IMR-90 (cell line): Measurements from ENCODE around the gene PTPRS. TPM values are rescaled to one million over a fixed set of nuclear protein-coding genes. Genes with fewer than 3 reads are reported as not detected.
A peak's percentile ranks its signal among the peaks of the same experiment; 100 is the strongest.

Experiments used
- ATAC-seq: fragments of 200-7000 bp; cut with Tn5 transposase; 2 replicates; pipeline ENCODE4 v1.9.1; 2020; ENCODE audit warnings: low read depth, mild to moderate bottlenecking, moderate library complexity
- BruUV-seq: library from RNA; stranded (reverse); fragments of 400-500 nt; replicated peaks from 2 replicates; lab custom pipeline; 2021; lab: Mats Ljungman, UMichigan
- CTCF ChIA-PET: fragments of 300-600 bp; formaldehyde crosslinking; extraction: SDS; loops from one replicate; lab custom pipeline; 2021; ENCODE audit warnings: antibody characterized with exemption; lab: Yijun Ruan, JAX
- POLR2A ChIA-PET: fragments of 300-600 bp; sonication (Branson Sonifier 250); formaldehyde crosslinking; loops from one replicate; lab custom pipeline; 2022; ENCODE audit warnings: antibody characterized with exemption; ENCODE audit not compliant: unreplicated experiment; lab: Charles Lee
- DNase-seq: peaks from one replicate; pipeline ENCODE4 v3.0.0; 2013
- H2AFZ ChIP-seq: replicated peaks from 2 replicates; pipeline ENCODE3; 2013; ENCODE audit warnings: low read length, mild to moderate bottlenecking; ENCODE audit not compliant: poor library complexity
- H2AK5ac ChIP-seq: 2 replicates; pipeline ENCODE4 v1.6.1; 2013; ENCODE audit warnings: low read depth, low read length, inconsistent platforms
- H2AK9ac ChIP-seq: replicated peaks from 2 replicates; pipeline ENCODE3; 2013; ENCODE audit warnings: mild to moderate bottlenecking, low read depth, low read length, moderate library complexity; ENCODE audit not compliant: poor library complexity
- H2BK120ac ChIP-seq: 2 replicates; pipeline ENCODE4 v1.6.1; 2013; ENCODE audit warnings: low read depth, low read length, inconsistent platforms
- H2BK15ac ChIP-seq: 3 replicates; pipeline ENCODE4 v1.6.1; 2013; ENCODE audit warnings: low read depth, low read length, inconsistent platforms
- H2BK20ac ChIP-seq: 2 replicates; pipeline ENCODE4 v1.6.1; 2013; ENCODE audit warnings: low read depth, mild to moderate bottlenecking, inconsistent platforms, low read length, moderate library complexity
- H2BK5ac ChIP-seq: 2 replicates; pipeline ENCODE4 v1.6.1; 2013; ENCODE audit warnings: mild to moderate bottlenecking, low read depth, low read length, inconsistent platforms; ENCODE audit not compliant: poor library complexity, severe bottlenecking
- H3K14ac ChIP-seq: replicated peaks from 2 replicates; pipeline ENCODE4 v1.6.1; 2013; ENCODE audit warnings: low read depth, low read length, inconsistent platforms
- H3K18ac ChIP-seq: 2 replicates; pipeline ENCODE4 v1.6.1; 2013; ENCODE audit warnings: low read depth, low read length, control low read depth
- H3K23ac ChIP-seq: 2 replicates; pipeline ENCODE4 v1.6.1; 2013; ENCODE audit warnings: low read depth, low read length, inconsistent platforms
- H3K27ac ChIP-seq: 2 replicates; pipeline ENCODE4 v1.5.1; 2013; ENCODE audit warnings: mild to moderate bottlenecking, control low read depth, low read length; ENCODE audit not compliant: insufficient read depth
- H3K27me3 ChIP-seq: 2 replicates; pipeline ENCODE4 v1.6.1; 2013; ENCODE audit warnings: low read length; ENCODE audit not compliant: control insufficient read depth, insufficient read depth
- H3K36me3 ChIP-seq: 2 replicates; pipeline ENCODE4 v1.6.1; 2013; ENCODE audit warnings: low read length, mixed read lengths; ENCODE audit not compliant: control insufficient read depth, insufficient read depth
- H3K4ac ChIP-seq: 2 replicates; pipeline ENCODE4 v1.6.1; 2013; ENCODE audit warnings: low read depth, low read length, inconsistent platforms
- H3K4me1 ChIP-seq: 2 replicates; pipeline ENCODE4 v1.6.1; 2013; ENCODE audit warnings: low read length, mixed read lengths; ENCODE audit not compliant: control insufficient read depth, insufficient read depth
- H3K4me2 ChIP-seq: 2 replicates; pipeline ENCODE4 v1.6.1; 2013; ENCODE audit warnings: low read depth, mild to moderate bottlenecking, control low read depth, low read length, moderate library complexity
- H3K4me3 ChIP-seq: 2 replicates; pipeline ENCODE4 v1.5.1; 2013; ENCODE audit warnings: low read depth, mild to moderate bottlenecking, control low read depth, low read length, moderate library complexity; ENCODE audit not compliant: insufficient read depth
- H3K56ac ChIP-seq: 2 replicates; pipeline ENCODE4 v1.6.1; 2013; ENCODE audit warnings: low read length, inconsistent platforms; ENCODE audit not compliant: insufficient read depth; ENCODE audit errors: extremely low read depth
- H3K79me1 ChIP-seq, 2 experiments: 2 replicates each; pipeline ENCODE4 v1.6.1; 2013; ENCODE audit warnings: low read length in 2 of 2, inconsistent platforms in 1 of 2, low read depth in 1 of 2
- H3K9ac ChIP-seq: 2 replicates; pipeline ENCODE4 v1.6.1; 2013; ENCODE audit warnings: low read depth, low read length, control low read depth
- H3K9me1 ChIP-seq: 2 replicates; pipeline ENCODE4 v1.6.1; 2013; ENCODE audit warnings: low read length, inconsistent platforms; ENCODE audit not compliant: insufficient read depth
- H3K9me3 ChIP-seq: 2 replicates; pipeline ENCODE4 v1.6.1; 2013; ENCODE audit warnings: low read length; ENCODE audit not compliant: control insufficient read depth, insufficient read depth
- H4K20me1 ChIP-seq: 2 replicates; pipeline ENCODE4 v1.6.1; 2013; ENCODE audit warnings: low read length, inconsistent platforms; ENCODE audit not compliant: insufficient read depth
- H4K5ac ChIP-seq: 2 replicates; pipeline ENCODE4 v1.6.1; 2013; ENCODE audit warnings: mild to moderate bottlenecking, low read depth, low read length, control low read depth
- H4K8ac ChIP-seq, 2 experiments: 2 replicates each; pipeline ENCODE4 v1.6.1; 2013; ENCODE audit warnings: low read depth in 2 of 2, low read length in 2 of 2, control low read depth in 1 of 2, inconsistent platforms in 1 of 2
- H4K91ac ChIP-seq: 2 replicates; pipeline ENCODE4 v1.6.1; 2013; ENCODE audit warnings: low read depth, low read length, inconsistent platforms; ENCODE audit not compliant: insufficient read depth
- MAZ ChIP-seq: IDR thresholded peaks from 2 replicates; pipeline ENCODE4 v1.6.1; 2012; ENCODE audit warnings: low read depth, mild to moderate bottlenecking, low read length, improper control_type of control experiment, moderate library complexity, borderline replicate concordance
- MXI1 ChIP-seq: IDR thresholded peaks from 2 replicates; pipeline ENCODE4 v1.6.1; 2012; ENCODE audit warnings: low read depth, mild to moderate bottlenecking, low read length, moderate library complexity, borderline replicate concordance
- NFE2L2 ChIP-seq: fragments of 150-350 bp; IDR thresholded peaks from 2 replicates; pipeline ENCODE4 v1.6.1; 2016; ENCODE audit warnings: low read depth, mild to moderate bottlenecking, low read length
- POLR2A ChIP-seq: IDR thresholded peaks from 2 replicates; pipeline ENCODE4 v1.6.1; 2012; ENCODE audit warnings: mild to moderate bottlenecking, low read depth, low read length
- SMC3 ChIP-seq: fragments of 150-350 bp; IDR thresholded peaks from 2 replicates; pipeline ENCODE4 v1.6.1; 2016; ENCODE audit warnings: low read depth, mild to moderate bottlenecking, antibody characterized with exemption, low read length, moderate library complexity
- WGBS, 2 experiments: methylation state at CpG; one replicate each; pipeline versions ENCODE4 v1.1.5 to v1.1.7; 2013; ENCODE audit warnings: missing lambda C conversion rate in 2 of 2; ENCODE audit not compliant: insufficient read length in 1 of 2; ENCODE audit errors: extremely low coverage in 2 of 2; 5-methylcytosine and 5-hydroxymethylcytosine counted together
- dilution Hi-C: fragments of 300-500 bp; cut with HindIII; formaldehyde crosslinking; loops from one replicate; pipeline ENCODE4 v1.14.3; 2018; ENCODE audit warnings: low sequenced_read_pairs; ENCODE audit not compliant: unreplicated experiment
- in situ Hi-C: fragments of 300-500 bp; cut with MboI; formaldehyde crosslinking; loops from 3 replicates; pipeline ENCODE4 v1.14.3; 2019; ENCODE audit warnings: low sequenced_read_pairs, inconsistent platforms, mixed read lengths
- intact Hi-C: fragments of 100-400 bp; cut with micrococcal nuclease; formaldehyde crosslinking; loops from 2 replicates; pipeline ENCODE4 v1.10.0; 2022
- polyA plus RNA-seq, 3 experiments: library from polyadenylated mRNA; depleted of rRNA; stranded (reverse); fragments of >200 nt; gene quantifications; 2 replicates each; pipeline ENCODE4 v1.2.3, GENCODE V29; 2012; ENCODE audit warnings: low replicate concordance in 1 of 3
- total RNA-seq: library from RNA; depleted of rRNA; stranded (reverse); fragments of >200 nt; gene quantifications from 2 replicates; pipeline ENCODE4 v1.2.3, GENCODE V29; 2012
- TF ChIP-seq, protein P1 (sequence below): conservative IDR thresholded peaks from 2 replicates; pipeline ENCODE4 v1.5.1; 2012; ENCODE audit warnings: mild to moderate bottlenecking, low read depth, low read length, improper control_type of control experiment

Gene PTPRS
- total and polyA plus RNA-seq, 2 of the 4 experiments (the other 2 are of a cell fraction) = 40.1 to 51.9 TPM

DNA sequence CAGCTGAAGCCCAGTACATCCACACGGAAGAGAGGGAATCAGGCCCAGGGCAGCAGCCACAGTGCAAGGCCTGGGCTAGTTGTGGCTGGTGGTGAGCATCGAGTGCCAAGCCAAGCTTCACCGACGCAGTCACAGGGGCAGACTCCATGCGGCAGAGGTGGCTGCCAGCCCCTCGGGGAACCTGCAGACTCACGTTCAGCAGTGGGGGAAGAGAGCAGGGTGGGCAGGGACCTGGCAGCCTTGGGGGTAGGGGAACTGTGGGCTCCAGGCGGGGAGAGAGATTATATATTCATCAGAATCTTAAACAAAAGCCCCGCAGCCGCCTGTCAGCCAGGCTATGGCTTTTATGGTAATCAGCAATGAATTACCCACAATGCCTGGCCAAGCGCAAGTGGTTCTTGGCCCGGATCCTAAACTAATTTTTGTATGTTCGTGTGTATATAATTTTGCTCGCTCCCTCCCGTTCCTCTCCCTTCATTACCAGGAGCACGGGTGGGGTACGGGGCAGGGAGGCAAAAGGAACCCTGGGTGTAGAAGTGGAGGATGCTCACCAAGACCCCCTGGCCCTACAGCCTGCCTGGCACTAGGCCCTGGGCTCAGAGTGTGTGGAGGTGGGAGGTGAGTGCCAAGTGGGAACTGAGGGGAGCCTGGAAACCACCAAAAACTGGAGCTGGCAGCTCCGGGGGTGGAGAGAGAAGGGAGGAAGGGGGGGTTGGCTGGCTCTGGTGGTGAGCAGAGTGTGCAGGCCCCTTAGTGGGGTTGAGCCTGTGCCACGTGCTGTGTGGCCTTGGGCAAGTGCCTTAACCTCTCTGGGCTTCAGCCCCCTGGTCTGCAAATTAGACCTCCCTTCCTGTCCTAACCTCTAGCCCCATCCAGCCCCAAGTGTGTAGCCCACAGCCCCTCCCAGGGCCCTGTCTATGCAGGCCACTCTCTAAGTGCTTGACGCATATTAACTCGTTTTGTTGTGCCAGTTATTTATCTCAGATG lies 31.9 kb downstream of the PTPRS start:
- Histone ChIP-seq H4K20me1 (peaks cover 23% of the 10 kb centered on the region), H3K23ac (peak overlapping the region; percentile 69; the same call in 1 of the 2 replicates), H3K36me3 (no peaks in the 10 kb centered on the region), H3K18ac (peak overlapping the region; percentile 91), H2AFZ (peak overlapping the region; percentile 87), H3K4me3 (no peak overlapping the region), H4K5ac (peak overlapping the region; percentile 88), H2BK20ac (peak overlapping the region; percentile 74), H3K9me1 (no peaks in the 10 kb centered on the region), H3K9me3 (no peaks in the 10 kb centered on the region), H2AK9ac (peak overlapping the region; percentile 49), H3K9ac (peak overlapping the region; percentile 43), H3K14ac (0 out of 2 replicates have a peak overlapping the region, but pooled peaks have one; percentile 74), H3K4me2 (peak overlapping the region; percentile 70), H3K4ac (peak overlapping the region; percentile 85), H3K27me3 (no peaks in the 10 kb centered on the region), H3K56ac (no peak overlapping the region), H4K8ac (peak overlapping the region; percentile 37 to 79; a peak in 3 of 4 replicates), H2BK15ac (no peak overlapping the region), H3K4me1 (peaks cover 6% of the 10 kb centered on the region), H3K79me1 (no peaks in the 10 kb centered on the region), H4K91ac (peak overlapping the region; percentile 83; the same call in 1 of the 2 replicates), H2BK5ac (peak overlapping the region; percentile 77), H2AK5ac (peak overlapping the region; percentile 36; the same call in 1 of the 2 replicates), H3K27ac (peak overlapping the region; percentile 64), H2BK120ac (peak overlapping the region; percentile 86)
- no CpG with 5 or more reads among the region's 21 CpGs for WGBS, 2 experiments
- in situ Hi-C loops = no loop called here
- peak; percentile 9; the same call in 1 of the 2 replicates for TF ChIP-seq SMC3
- TF ChIP-seq MAZ = peak; percentile 80; the same call in 1 of the 2 replicates
- TF ChIP-seq MXI1 = no peak
- TF ChIP-seq POLR2A = peak; percentile 99
- TF ChIP-seq, protein P1, sequence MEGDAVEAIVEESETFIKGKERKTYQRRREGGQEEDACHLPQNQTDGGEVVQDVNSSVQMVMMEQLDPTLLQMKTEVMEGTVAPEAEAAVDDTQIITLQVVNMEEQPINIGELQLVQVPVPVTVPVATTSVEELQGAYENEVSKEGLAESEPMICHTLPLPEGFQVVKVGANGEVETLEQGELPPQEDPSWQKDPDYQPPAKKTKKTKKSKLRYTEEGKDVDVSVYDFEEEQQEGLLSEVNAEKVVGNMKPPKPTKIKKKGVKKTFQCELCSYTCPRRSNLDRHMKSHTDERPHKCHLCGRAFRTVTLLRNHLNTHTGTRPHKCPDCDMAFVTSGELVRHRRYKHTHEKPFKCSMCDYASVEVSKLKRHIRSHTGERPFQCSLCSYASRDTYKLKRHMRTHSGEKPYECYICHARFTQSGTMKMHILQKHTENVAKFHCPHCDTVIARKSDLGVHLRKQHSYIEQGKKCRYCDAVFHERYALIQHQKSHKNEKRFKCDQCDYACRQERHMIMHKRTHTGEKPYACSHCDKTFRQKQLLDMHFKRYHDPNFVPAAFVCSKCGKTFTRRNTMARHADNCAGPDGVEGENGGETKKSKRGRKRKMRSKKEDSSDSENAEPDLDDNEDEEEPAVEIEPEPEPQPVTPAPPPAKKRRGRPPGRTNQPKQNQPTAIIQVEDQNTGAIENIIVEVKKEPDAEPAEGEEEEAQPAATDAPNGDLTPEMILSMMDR = no peak
- TF ChIP-seq NFE2L2 = 0 out of 2 replicates have a peak, but pooled peaks have one; percentile 1
- ChIA-PET POLR2A (interaction anchor here (0.6 kb wide), 2 partner anchors 16 to 152 kb away, joined by 3 to 7 read pairs; no protein-coding TSS in a partner anchor), CTCF (no interaction called here)
- no TSS peak for BruUV-seq
- DNase-seq = peak; percentile 90
- dilution Hi-C loops = no loop called here
- ATAC-seq = peak; percentile 85
- intact Hi-C loops = no loop called here
